HepG2 (cell line): ENCODE results near the gene CLNS1A. TPM values are rescaled to one million over a fixed set of nuclear protein-coding genes. Genes with fewer than 3 reads are reported as not detected.

Experiments
- HNRNPH1 ChIP-seq: fragments of 200-400 bp; formaldehyde crosslinking; optimal IDR thresholded peaks from 2 replicates; pipeline ENCODE3; 2017; ENCODE audit warnings: mild to moderate bottlenecking, low read depth, low read length
- MIER2 ChIP-seq: IDR thresholded peaks from 2 replicates; pipeline ENCODE4 v1.6.1; 2016; ENCODE audit warnings: missing biosample characterization, missing genetic modification reagents
- SKI ChIP-seq: fragments of 450-650 bp; IDR thresholded peaks from one replicate; pipeline ENCODE4 v1.6.1; 2018; ENCODE audit warnings: mild to moderate bottlenecking; ENCODE audit not compliant: partially characterized antibody
- ZFAT ChIP-seq: sonication (generic); formaldehyde crosslinking; conservative IDR thresholded peaks from 2 replicates; pipeline ENCODE4 v1.8.1; 2023; ENCODE audit warnings: missing genetic modification reagents, inconsistent platforms
- ZNF292 ChIP-seq: sonication (generic); formaldehyde crosslinking; IDR thresholded peaks from 2 replicates; pipeline ENCODE4 v1.8.1; 2022; ENCODE audit warnings: mild to moderate bottlenecking, low read depth, missing genetic modification reagents, borderline replicate concordance
- ZNF501 ChIP-seq: sonication (generic); formaldehyde crosslinking; IDR thresholded peaks from 2 replicates; pipeline ENCODE4 v1.5.1; 2020; ENCODE audit warnings: mild to moderate bottlenecking, moderate library complexity, missing genetic modification reagents
- ZNF552 ChIP-seq: sonication (generic); formaldehyde crosslinking; IDR thresholded peaks from 2 replicates; pipeline ENCODE4 v1.9.0; 2022; ENCODE audit warnings: missing genetic modification reagents, mild to moderate bottlenecking, borderline replicate concordance
- ZNF782 ChIP-seq: sonication (generic); formaldehyde crosslinking; IDR thresholded peaks from 2 replicates; pipeline ENCODE4 v1.4.0; 2020; ENCODE audit warnings: missing genetic modification reagents, mild to moderate bottlenecking, borderline replicate concordance
- polyA plus RNA-seq, 8 experiments: library from polyadenylated mRNA; depleted of rRNA in 3 of 8; stranded (reverse) in 7 of 8; unstranded in 1 of 8; fragments of >200 nt; fragmentation: Illumina TruSeq in 4 of 8; extraction: Trizol in 4 of 8; gene quantifications; 2 replicates each; pipeline versions ENCODE4 v1.2.1 to v1.2.3, GENCODE V29; 2011 to 2016; ENCODE audit warnings: low read depth in 4 of 8, missing spikeins in 1 of 8, mixed read lengths in 1 of 8; ENCODE audit not compliant: insufficient read depth in 1 of 8
- total RNA-seq, 5 experiments: library from RNA; depleted of rRNA; stranded (reverse); fragments of >200 nt; fragmentation: Illumina TruSeq; extraction: Trizol; gene quantifications; 2 replicates each; pipeline ENCODE4 v1.2.3, GENCODE V29; 2016; ENCODE audit warnings: low read depth in 1 of 5
- TF ChIP-seq, protein P1 (sequence below): sonication (generic); formaldehyde crosslinking; IDR thresholded peaks from 2 replicates; pipeline ENCODE4 v1.5.0; 2020; ENCODE audit warnings: mild to moderate bottlenecking, missing genetic modification reagents, borderline replicate concordance
- TF ChIP-seq, protein P2 (sequence below): sonication (generic); formaldehyde crosslinking; IDR thresholded peaks from 2 replicates; pipeline ENCODE4 v1.9.0; 2021; ENCODE audit warnings: missing genetic modification reagents, mild to moderate bottlenecking, borderline replicate concordance
- TF ChIP-seq, protein P3 (sequence below): sonication (generic); formaldehyde crosslinking; IDR thresholded peaks from 2 replicates; pipeline ENCODE4 v1.8.0; 2022; ENCODE audit warnings: low read depth, missing genetic modification reagents
- TF ChIP-seq, protein P4 (sequence below): sonication (generic); formaldehyde crosslinking; IDR thresholded peaks from 2 replicates; pipeline ENCODE4 v1.4.0; 2020; ENCODE audit warnings: missing genetic modification reagents, mild to moderate bottlenecking, borderline replicate concordance
- TF ChIP-seq, protein P5 (sequence below): sonication (generic); formaldehyde crosslinking; IDR thresholded peaks from 2 replicates; pipeline ENCODE4 v1.8.0; 2022; ENCODE audit warnings: missing genetic modification reagents, mild to moderate bottlenecking, moderate library complexity, borderline replicate concordance

CLNS1A gene
- total and polyA plus RNA-seq, 2 of the 13 experiments (the other 11 are each of a cell fraction or from before 2014, with no cell fraction given), result 158 to 219 TPM

DNA sequence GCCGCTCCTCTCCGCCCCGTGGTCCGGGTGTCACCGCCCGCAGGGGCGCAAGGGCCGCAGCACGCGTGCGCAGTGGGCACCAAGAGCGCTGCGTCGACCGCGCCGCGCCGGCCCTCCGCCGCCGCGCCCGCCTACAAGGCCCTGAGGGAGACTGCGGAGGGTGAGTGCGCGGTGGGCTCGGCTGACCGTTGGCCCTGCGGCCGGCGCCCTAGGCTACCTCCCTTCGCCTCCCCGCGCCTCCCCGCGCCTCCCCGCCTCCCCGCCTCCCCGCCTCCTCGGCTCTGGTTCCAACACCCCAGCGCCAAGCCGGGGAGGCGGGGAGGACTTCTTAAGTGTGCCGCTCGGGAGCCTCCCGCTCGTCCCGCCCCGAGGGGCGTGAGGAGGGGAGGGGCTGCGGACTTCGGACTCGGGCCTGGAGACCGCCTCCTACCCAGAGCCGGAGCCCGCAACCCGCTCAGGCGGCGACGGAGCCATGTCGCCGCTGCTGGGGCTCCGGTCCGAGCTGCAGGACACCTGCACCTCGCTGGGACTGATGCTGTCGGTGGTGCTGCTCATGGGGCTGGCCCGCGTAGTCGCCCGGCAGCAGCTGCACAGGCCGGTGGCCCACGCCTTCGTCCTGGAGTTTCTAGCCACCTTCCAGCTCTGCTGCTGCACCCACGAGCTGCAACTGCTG is 47.9 kb downstream of the CLNS1A start, which contains the start of gene AQP11 (continued):
- TF ChIP-seq MIER2 (no peak), ZNF501 (CRISPR knock-in tag) (peak; percentile 71; the same call in 1 of the 2 replicates), HNRNPH1 (no peak), ZNF292 (CRISPR knock-in tag) (no peak; the same call in 1 of the 2 replicates), ZNF782 (CRISPR knock-in tag) (0 out of 2 replicates have a peak, but pooled peaks have one; percentile 87), ZNF552 (CRISPR knock-in tag) (no peak), SKI (peak; percentile 69), ZFAT (CRISPR knock-in tag) (0 out of 2 replicates have a peak, but pooled peaks have one; percentile 8)
- TF ChIP-seq, protein P1, sequence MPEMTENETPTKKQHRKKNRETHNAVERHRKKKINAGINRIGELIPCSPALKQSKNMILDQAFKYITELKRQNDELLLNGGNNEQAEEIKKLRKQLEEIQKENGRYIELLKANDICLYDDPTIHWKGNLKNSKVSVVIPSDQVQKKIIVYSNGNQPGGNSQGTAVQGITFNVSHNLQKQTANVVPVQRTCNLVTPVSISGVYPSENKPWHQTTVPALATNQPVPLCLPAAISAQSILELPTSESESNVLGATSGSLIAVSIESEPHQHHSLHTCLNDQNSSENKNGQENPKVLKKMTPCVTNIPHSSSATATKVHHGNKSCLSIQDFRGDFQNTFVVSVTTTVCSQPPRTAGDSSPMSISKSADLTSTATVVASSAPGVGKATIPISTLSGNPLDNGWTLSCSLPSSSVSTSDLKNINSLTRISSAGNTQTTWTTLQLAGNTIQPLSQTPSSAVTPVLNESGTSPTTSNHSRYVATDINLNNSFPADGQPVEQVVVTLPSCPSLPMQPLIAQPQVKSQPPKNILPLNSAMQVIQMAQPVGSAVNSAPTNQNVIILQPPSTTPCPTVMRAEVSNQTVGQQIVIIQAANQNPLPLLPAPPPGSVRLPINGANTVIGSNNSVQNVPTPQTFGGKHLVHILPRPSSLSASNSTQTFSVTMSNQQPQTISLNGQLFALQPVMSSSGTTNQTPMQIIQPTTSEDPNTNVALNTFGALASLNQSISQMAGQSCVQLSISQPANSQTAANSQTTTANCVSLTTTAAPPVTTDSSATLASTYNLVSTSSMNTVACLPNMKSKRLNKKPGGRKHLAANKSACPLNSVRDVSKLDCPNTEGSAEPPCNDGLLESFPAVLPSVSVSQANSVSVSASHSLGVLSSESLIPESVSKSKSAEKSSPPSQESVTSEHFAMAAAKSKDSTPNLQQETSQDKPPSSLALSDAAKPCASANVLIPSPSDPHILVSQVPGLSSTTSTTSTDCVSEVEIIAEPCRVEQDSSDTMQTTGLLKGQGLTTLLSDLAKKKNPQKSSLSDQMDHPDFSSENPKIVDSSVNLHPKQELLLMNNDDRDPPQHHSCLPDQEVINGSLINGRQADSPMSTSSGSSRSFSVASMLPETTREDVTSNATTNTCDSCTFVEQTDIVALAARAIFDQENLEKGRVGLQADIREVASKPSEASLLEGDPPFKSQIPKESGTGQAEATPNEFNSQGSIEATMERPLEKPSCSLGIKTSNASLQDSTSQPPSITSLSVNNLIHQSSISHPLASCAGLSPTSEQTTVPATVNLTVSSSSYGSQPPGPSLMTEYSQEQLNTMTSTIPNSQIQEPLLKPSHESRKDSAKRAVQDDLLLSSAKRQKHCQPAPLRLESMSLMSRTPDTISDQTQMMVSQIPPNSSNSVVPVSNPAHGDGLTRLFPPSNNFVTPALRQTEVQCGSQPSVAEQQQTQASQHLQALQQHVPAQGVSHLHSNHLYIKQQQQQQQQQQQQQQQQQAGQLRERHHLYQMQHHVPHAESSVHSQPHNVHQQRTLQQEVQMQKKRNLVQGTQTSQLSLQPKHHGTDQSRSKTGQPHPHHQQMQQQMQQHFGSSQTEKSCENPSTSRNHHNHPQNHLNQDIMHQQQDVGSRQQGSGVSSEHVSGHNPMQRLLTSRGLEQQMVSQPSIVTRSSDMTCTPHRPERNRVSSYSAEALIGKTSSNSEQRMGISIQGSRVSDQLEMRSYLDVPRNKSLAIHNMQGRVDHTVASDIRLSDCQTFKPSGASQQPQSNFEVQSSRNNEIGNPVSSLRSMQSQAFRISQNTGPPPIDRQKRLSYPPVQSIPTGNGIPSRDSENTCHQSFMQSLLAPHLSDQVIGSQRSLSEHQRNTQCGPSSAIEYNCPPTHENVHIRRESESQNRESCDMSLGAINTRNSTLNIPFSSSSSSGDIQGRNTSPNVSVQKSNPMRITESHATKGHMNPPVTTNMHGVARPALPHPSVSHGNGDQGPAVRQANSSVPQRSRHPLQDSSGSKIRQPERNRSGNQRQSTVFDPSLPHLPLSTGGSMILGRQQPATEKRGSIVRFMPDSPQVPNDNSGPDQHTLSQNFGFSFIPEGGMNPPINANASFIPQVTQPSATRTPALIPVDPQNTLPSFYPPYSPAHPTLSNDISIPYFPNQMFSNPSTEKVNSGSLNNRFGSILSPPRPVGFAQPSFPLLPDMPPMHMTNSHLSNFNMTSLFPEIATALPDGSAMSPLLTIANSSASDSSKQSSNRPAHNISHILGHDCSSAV (CRISPR knock-in tag), result no peak
- TF ChIP-seq, protein P2, sequence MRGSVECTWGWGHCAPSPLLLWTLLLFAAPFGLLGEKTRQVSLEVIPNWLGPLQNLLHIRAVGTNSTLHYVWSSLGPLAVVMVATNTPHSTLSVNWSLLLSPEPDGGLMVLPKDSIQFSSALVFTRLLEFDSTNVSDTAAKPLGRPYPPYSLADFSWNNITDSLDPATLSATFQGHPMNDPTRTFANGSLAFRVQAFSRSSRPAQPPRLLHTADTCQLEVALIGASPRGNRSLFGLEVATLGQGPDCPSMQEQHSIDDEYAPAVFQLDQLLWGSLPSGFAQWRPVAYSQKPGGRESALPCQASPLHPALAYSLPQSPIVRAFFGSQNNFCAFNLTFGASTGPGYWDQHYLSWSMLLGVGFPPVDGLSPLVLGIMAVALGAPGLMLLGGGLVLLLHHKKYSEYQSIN, result no peak
- TF ChIP-seq, protein P3, sequence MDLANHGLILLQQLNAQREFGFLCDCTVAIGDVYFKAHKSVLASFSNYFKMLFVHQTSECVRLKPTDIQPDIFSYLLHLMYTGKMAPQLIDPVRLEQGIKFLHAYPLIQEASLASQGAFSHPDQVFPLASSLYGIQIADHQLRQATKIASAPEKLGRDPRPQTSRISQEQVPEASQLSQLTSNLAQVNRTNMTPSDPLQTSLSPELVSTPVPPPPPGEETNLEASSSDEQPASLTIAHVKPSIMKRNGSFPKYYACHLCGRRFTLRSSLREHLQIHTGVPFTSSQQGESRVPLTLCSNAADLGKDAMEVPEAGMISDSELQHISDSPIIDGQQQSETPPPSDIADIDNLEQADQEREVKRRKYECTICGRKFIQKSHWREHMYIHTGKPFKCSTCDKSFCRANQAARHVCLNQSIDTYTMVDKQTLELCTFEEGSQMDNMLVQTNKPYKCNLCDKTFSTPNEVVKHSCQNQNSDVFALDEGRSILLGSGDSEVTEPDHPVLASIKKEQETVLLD (CRISPR knock-in tag), result no peak; the same call in none of the 2 replicates
- TF ChIP-seq, protein P4, sequence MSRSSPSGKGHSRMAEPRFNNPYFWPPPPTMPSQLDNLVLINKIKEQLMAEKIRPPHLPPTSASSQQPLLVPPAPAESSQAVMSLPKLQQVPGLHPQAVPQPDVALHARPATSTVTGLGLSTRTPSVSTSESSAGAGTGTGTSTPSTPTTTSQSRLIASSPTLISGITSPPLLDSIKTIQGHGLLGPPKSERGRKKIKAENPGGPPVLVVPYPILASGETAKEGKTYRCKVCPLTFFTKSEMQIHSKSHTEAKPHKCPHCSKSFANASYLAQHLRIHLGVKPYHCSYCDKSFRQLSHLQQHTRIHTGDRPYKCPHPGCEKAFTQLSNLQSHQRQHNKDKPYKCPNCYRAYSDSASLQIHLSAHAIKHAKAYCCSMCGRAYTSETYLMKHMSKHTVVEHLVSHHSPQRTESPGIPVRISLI (CRISPR knock-in tag), result no peak
- TF ChIP-seq, protein P5, sequence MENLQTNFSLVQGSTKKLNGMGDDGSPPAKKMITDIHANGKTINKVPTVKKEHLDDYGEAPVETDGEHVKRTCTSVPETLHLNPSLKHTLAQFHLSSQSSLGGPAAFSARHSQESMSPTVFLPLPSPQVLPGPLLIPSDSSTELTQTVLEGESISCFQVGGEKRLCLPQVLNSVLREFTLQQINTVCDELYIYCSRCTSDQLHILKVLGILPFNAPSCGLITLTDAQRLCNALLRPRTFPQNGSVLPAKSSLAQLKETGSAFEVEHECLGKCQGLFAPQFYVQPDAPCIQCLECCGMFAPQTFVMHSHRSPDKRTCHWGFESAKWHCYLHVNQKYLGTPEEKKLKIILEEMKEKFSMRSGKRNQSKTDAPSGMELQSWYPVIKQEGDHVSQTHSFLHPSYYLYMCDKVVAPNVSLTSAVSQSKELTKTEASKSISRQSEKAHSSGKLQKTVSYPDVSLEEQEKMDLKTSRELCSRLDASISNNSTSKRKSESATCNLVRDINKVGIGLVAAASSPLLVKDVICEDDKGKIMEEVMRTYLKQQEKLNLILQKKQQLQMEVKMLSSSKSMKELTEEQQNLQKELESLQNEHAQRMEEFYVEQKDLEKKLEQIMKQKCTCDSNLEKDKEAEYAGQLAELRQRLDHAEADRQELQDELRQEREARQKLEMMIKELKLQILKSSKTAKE (CRISPR knock-in tag), result peak; percentile 74
